M059J (cell line): ENCODE data around the gene TMEM200A. TPM values are rescaled to one million over a fixed set of nuclear protein-coding genes. Genes with fewer than 3 reads are reported as not detected.

ENCODE experiments used
- DNase-seq: peaks from one replicate; pipeline ENCODE4 v3.0.0-alpha.2; 2012; ENCODE audit warnings: low read depth
- total RNA-seq: library from RNA; depleted of rRNA; stranded (reverse); fragments of >200 nt; shearing (Covaris generic); gene quantifications from 2 replicates; pipeline ENCODE4 v1.2.3, GENCODE V29; 2014

The TMEM200A gene
- total RNA-seq, 1 experiment from 2014 or later, result 38.3 TPM

DNA sequence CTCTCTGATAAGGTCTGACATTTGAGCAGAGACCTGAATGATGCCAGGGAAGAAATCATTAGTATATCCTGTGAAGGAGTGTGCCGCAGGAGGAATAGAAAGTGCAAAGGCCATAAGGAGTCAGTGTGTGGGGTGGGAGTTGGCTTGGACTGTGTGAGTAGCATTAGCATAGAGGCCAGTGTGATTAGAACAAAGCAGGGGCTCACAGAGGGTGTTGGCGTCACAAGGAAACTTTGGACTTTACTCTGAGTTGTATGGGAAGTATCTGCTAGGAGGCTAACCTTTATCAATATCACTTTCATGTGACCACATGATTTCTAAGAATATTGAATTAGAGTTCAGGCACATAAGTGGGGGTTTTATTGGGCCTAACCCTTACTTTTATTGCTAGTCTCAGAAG is 12.1 kb downstream of the TMEM200A start:
- no peak for DNase-seq

DNA sequence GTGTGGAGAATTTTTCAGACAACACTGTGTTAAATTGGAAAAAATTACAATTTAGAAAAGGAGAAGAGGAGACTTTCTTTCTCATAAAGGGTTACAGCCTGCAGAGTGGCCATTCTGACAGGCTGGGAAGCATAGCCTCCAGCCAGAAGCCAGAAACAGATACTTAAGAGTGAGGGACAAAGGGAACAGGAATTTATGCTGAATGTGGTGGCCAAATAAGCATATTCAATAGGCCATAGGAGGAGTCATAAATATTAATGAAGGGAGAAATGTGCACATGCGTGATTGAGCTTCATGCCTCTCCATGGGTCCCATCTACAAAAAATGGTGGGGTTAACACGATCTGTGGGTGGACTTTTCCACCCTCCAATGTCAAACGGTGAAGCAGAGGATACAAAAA is 13.4 kb downstream of the TMEM200A start:
- DNase-seq, result no peak

DNA sequence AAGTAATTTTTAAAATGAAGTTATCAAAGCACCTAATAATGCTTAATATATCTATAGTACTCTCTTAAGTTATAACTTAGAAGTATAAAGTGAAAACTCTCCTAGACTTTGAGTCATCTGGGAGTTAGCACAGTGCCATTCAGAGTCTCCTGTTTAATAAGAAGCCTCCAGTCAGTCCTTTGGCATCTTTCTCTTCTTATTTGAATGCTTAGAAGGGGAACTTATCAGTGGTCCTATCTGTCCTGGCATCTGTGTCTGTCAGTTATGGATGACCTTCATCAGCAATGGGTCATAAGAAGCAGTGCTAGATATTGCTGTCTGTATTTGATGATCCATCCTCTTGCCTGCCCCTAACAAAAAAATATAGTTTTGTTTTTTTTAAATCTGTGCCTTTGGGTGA is 15.2 kb downstream of the TMEM200A start:
- no peak for DNase-seq

DNA sequence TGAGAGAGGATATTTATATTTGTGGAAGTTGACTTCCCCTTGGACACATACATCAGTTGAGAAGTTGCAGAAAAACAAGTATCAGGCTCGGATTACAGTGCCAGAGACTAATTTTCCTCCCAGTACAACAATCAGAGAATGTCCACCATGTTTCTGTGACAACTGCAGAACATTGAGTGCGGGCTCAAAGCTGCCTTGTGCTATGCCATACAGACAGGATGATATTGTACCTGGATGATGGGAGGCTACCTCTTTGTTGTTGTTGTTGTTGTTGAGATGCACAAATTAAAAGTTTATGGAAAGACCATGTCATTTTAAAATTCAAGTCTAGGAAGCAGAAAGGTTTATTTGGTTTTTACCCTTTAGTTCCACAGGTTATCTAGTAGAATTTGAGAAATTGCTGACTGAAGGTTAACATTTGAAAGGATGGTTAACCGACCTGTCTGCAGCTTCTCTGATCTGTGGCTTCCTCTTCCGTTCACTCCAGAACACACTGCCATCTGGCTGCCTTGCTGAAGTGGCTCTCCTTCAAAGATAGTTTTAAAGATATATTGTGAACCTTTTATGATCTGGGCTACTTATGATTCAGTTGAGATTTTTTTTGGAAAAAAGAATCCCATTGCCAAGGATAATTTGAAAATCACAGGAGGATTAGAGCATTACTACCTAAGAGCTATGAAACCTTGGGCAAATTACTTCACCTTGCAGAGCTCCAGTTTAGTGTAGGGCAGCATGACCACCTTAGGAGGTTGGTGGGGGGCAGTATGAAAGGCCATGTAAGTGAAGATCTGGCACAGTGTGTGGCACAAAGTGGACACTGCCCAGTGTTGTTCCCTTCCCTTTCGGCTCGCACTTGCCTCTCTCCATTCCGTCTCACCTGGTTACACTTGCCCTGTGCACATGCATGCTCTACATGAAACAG is 15.9 kb downstream of the TMEM200A start:
- no peak for DNase-seq

DNA sequence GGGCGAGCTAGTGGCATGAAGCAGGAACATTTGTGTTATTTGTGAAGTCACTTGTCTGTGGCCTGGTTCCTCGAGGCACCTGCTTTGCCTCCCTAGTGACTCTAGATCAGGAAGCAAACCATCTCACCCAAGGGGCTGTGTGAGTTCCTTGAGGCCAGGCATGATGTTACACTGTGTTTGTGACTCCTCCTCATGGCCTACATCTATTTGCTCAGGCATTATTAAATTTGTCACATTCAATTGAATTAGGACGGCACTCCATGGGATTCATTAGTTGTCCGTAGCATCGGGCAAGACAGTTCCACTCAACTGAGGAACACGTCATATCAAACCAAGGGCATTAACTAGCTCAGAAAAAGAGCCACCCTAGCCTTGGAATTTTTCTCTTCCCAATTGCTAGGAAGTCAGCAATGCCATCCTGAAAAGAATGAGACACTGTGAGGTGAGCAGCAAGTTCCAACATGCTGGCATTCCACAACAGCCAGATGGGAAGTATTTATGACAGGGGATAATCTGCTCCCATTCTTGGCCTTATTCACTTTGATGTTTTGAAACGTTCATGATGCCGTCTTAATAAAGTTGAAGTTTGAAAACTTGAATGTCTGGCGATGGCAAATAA is 17.2 kb downstream of the TMEM200A start:
- no peak for DNase-seq

DNA sequence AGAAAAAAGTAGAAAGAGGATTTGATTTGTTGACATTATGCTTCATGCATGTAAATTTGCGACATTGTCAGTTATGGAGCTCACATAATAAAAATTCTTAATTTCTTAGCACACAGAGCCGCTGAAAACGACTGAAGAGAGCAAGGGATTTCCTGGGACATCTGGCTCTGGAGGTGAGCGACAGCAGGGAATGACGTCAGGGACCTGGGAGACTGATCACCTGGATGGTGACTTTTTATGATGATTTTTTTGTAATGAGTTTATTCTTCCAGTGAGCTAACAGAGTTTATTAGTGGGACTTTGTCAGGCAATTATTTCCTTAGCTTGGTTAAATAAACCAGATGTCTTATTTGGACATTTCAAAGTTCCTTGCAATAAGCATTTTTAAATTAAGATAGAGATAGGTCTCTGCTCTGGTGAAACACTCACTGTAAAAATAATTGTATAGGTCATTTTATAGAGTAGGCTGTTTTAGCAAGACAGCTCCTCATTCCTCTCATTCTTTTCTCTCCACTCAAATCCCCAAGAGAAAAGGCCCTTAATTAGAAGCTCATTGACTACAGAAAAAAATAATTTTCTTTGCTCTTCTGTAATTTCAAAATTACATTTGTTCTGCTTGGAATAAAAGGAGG is 19.4 kb downstream of the TMEM200A start:
- DNase-seq, result no peak

DNA sequence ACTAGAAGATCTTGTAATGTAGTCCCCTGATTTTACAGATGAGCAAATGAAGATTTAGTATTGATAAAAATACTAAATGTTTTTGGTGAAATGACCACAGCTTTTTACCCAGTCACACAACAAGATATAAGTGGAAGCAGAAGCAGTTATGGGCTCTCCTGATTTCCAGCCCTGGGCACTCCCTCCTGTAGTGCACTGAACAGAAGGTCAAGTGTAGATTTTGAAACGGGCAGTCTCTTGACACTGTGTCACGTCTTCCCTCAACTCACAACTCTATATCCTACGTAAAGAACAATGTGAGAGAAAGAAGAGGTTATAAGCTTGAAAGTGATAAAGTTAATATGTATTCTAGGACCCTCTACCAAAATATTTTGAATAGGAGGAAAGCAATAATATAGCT is 23.3 kb downstream of the TMEM200A start:
- DNase-seq, result no peak

DNA sequence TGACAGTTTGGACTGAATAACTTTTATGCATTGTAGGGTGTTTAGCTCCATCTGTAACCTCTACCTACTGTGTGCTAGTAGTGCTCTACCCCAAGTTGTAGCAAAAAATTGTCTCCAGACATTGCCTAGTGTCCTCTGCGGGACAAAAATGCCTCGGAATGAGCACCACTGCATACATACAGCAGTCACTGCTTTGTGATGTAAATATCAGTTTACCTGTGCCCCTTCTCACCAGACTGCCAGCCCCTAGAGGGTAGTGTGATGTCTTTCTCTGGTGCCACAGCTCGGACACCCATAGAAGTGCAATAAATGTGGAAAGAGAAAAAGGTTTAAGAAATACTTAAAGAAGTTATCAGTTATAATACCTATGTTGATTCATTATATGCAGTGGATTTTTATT is 25.1 kb downstream of the TMEM200A start:
- no peak for DNase-seq

DNA sequence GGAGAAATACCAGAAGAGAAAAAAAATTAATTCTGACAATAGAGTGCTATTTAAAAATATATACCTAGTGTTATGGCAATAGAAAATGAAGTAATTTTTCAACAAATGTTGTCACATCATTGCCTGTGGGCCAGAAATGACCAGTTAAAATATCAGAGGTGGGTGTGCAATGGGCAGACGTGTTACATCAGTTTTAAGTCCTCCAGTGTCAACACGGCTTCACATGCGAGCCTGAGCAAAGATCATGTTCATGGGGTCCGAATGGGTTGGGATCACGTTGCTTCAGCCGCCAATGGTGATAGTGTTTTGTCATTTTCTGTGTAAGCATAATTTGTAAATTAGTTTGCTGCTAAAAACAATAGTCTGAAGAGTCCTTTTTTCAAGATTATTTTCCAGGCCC is 27.5 kb downstream of the TMEM200A start:
- DNase-seq, result no peak

DNA sequence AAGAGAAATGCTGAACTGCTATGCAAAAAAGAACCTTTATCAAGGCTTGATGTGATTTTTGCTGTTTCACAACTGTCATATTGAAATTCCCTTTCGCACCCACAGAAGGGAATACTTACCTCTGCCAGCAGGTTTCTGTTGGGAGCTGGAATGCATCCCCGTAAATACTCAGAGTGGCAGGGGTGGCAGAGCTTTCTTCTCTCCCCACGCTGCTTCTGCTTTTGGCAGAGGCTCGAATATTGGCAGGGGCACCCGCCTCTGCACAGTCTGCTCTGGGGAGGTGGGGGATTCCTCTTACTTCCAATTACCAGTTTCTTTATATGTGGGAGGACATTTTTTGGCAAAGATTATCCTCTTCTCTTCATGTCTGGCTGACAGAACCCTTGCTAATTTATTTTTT is 28.4 kb downstream of the TMEM200A start:
- no peak for DNase-seq

DNA sequence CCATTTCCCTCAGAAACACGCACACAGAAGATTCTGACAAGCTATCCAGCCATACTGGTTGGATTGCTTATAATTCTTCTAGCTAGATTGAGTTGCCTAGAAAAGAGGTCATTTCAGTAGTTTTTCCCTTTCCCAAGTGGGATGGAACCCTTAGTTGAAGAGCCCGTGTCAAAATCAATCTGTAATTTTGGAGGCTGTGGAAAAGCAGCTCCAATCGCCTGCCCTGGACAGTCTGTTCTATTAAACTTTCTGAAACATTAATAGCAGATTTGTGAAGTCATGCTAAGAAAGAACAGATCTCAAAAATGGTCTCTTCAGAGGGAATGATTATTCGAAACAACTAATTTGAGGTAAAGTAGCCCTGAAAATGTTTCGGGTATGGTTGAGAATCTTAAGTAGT is 29.3 kb downstream of the TMEM200A start:
- DNase-seq, result no peak

DNA sequence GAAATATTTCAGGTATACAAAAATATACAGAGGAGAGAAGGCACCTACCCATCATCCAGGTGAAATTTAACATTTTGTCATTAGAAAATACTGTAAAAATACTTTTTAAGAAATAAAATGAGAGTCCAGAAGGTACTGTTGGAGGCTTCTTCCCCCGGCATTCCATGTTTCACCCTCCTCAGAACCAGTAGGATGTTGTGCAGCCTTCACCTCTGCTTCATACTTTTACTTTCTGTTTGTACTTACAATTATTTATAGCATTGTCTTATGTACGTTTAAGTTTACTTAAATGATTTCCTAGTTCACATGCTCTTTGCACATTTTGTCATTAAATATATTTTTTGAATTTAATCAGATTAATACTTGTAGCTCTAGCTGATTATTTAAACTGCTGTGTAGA is 30.9 kb downstream of the TMEM200A start:
- DNase-seq, result peak; percentile 62

DNA sequence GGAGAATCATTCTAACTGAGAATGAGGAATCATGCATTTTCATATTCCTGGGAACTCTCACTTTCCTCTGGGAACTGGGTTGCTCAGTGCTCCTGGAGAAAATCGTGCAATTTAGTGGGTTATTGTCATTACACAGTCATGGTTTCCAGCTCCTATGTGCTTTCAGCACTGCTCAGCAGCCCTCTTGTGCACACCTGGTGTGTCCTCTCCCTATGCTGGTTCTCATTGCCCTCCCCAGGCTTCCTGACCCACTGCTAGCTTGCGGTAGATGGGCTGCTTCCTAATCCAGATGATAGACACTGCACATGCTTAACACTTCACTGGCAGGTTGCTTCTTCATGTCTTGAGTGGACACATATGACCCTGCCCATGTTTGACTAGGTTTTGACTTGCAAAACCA is 39.7 kb downstream of the TMEM200A start:
- DNase-seq, result no peak

DNA sequence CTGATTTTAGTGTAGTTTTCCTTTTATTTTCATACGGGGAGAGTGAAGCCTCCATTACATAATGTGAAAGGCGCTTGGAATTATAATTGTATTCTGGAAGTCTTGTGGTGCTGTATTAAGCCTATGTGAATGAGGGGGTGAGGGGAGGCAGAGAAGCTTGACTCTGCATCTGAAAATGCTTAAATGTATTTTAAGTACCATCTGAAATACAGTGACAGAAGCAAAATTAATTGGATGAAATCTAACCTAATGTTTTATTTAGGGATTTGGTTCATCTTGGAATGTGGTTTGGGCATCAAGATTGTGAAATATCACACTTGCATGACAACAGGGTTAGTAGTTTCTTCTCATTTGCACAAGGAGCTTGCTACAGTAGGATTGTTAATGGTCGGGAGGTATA is 41.2 kb downstream of the TMEM200A start:
- no peak for DNase-seq

DNA sequence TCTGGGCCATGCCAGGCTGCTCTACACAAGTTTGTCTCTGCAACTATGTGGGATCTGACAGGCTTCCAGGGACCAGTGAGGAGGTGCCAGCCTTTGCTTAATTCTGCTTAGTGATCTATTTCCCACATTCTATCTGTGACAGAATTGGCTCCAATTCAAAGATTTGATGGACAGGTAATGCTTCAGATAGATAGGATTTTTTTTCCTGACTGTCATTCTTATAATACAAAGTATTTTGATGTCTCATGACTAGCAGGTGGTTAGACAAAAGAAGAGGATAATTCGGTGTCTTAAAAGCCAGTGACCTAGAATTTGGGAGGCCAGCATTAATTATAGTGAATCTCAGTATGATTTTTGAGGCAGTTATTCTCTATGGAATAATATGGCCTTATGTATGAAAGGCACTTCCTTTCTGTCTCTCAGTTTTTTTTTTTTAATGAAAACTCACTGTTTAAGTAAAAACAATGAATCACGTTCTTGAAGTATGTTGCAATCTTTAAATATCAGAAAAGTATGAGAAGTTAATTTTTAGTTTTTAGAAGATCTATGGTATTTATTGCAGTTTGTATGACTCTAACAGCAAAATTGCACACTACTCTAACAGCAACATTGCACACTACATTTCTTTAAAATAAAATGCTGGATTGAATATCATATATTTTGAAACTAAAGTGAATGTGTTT is 43.7 kb downstream of the TMEM200A start:
- DNase-seq, result no peak

DNA sequence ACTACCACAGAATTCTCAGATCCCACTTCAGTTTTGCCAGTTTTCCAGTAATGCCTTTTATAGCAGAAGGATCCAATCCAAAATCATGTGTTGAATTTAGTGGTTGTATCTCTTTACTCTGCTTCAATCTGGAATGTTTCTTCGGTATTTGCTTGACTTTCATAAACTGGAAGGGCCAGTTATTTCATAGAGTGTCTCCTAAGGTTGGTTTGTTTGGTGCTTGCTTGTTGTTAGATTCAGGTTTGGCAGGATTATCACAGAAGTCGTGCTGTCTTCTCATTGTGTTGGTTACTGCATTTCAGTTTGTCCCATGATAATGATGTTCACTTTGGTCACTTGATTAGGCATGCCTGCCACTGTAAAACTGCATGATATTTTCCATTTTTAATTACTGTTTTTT is 45.7 kb downstream of the TMEM200A start:
- no peak for DNase-seq

DNA sequence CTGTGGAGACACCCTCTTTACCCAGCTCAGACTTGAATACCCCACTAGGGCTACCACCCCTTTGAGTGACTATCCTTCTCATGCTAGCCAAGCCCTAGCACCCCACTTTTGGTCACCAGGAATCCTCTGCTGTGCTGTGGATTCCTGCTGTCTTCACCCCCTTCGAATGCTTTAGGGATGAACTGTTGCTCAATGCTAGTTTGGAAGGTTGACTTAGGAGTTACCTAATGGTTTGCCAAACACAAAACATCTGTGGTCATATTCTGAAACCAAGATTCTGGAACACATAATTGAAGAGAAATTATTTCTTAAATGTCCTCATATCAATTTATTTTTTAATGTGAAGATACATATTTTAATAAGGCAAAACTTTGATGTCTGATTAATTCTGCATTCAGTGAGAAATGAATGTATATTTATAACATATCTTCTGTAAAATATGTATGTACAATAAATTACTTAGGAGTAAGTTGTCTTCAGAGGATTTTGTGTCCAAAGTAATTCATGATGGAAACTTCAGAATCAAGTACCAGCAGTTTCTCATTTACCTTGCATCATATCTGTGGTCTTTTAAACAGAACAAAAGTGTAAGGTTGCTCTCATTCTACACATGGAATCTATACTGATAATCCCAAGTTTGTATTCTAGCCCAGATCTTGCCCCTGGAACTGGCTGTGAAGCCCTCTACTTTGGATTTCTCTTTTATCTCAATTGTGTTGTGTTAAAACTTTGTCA is 46.9 kb downstream of the TMEM200A start:
- DNase-seq, result no peak

DNA sequence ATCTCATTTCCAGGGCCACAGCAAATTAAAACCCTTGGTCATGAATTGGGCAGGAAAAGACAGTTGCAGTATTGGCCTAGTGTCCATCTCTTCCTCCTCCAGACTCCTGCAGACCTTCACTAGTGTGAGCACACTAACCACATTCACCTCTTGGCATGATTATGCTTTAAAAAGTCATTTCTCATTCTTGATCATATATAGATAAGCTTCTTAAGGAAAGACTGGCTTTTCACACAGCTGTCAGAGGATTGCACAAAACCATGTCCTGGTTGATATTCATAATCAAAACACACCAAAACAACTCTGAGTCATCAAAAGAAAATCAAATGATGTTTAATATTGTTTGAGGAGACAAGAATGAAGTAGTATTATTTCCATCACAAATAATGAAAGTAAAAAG is 52.1 kb downstream of the TMEM200A start:
- DNase-seq, result peak; percentile 71

DNA sequence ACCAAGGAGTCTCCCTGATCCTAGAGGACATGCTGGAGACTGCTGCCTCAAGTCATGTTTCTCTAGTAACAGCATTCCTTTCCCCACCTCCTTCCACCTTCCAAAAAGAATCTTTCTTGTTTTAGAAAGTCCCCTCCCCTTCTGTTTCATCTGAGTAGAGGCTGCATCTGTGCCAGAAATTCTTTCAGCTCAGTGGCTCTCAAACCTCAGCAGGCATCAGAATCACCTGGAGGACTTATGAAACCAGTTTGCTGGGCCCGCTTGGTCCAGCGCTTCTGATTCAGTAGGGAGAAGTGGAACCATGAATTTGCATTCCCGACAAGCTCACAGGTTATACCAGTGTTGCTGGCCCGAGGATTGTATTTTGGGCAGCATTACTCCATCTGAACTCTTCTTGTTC is 55.1 kb downstream of the TMEM200A start:
- peak; percentile 72 for DNase-seq

DNA sequence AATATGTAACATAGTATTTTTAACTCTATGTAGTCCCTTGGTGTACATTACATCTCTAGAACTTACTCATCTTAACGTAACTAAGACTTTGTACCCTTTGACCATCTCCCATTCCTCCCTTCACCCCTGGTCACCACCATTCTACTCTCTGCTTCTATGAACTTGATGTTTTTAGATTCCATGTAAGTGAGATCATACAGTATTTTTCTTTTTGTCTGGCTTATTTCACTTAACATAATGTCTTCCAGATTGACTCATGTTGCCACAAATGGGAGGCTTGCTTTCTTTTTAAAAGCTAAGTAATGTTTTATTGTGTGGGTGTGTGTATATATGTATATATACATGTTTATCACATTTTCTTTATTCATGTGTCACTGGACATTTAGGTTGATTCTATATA is 55.8 kb downstream of the TMEM200A start:
- peak; percentile 84 for DNase-seq

DNA sequence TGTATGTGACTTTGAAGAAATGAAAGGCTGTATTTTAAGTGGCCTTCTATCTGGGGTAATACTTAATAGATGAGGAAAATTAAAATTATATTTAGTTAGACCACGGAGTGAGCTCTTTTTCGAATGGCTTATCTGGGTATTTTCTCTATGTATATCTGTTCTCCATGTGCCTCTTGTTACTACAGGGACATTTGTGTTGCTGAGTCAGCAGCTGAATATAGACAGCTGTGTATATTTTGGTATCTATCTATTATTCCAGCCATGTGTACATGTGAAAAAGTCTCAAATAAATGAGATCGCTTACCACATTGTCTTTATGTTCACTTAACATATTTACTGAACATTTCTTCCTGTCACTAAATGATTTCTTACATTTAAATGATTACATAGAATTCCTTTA is 57.2 kb downstream of the TMEM200A start:
- DNase-seq, result no peak

DNA sequence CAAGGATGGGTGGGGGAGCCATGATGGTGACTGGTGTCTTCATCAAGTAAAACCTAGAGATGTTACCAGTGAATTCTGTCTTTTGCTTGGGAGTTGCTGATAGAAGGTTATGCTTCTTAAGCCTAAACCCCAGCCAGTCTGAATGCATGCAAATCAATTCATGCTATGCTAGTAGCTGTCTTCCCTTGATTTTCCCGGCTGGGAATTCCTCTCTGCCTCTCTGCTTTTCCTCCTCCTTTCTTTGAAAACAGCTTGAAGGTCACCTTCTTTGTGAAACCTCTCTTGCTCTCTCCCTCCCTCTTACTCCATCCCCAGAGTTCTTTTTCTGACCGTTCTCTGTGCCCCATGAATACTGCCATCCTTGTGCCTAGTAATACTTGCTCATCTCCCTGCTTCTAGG is 58.9 kb downstream of the TMEM200A start:
- no peak for DNase-seq
